Mesothelial cell of epicardium (in vitro differentiated cells): ENCODE results near the gene PUS1. TPM values are rescaled to one million over a fixed set of nuclear protein-coding genes. Genes with fewer than 3 reads are reported as not detected.

ENCODE experiments used
- DNase-seq, 2 experiments: peaks; one replicate each; pipeline ENCODE4 v3.0.0; 2021; ENCODE audit warnings: low spot score in 2 of 2; ENCODE audit not compliant: unreplicated experiment in 2 of 2
- H3K27ac Mint-ChIP-seq: 2 replicates; pipeline ENCODE4 v1.8.0; 2021; ENCODE audit warnings: mixed read lengths
- H3K27me3 Mint-ChIP-seq: 2 replicates; pipeline ENCODE4 v1.8.0; 2021; ENCODE audit warnings: low read depth, mixed read lengths
- H3K36me3 Mint-ChIP-seq: 2 replicates; pipeline ENCODE4 v1.8.0; 2021; ENCODE audit warnings: mixed read lengths
- H3K4me1 Mint-ChIP-seq: 2 replicates; pipeline ENCODE4 v1.8.0; 2021; ENCODE audit warnings: mixed read lengths
- H3K4me3 Mint-ChIP-seq: 2 replicates; pipeline ENCODE4 v1.8.0; 2021; ENCODE audit warnings: mild to moderate bottlenecking, moderate library complexity, mixed read lengths
- H3K9me3 Mint-ChIP-seq: 2 replicates; pipeline ENCODE4 v1.8.0; 2021; ENCODE audit warnings: mixed read lengths
- total RNA-seq: library from RNA; stranded (reverse); gene quantifications from 3 replicates; pipeline ENCODE4 v1.2.1, GENCODE V29; 2021
- TF ChIP-seq, protein P1 (sequence below): fragments of 200-600 bp; sonication (generic); IDR thresholded peaks from one replicate; pipeline ENCODE4 v1.5.0; 2021; ENCODE audit warnings: antibody characterized with exemption; ENCODE audit not compliant: unreplicated experiment

The PUS1 gene
- total RNA-seq, 1 donor from 2014 or later, result 27.4 TPM

DNA sequence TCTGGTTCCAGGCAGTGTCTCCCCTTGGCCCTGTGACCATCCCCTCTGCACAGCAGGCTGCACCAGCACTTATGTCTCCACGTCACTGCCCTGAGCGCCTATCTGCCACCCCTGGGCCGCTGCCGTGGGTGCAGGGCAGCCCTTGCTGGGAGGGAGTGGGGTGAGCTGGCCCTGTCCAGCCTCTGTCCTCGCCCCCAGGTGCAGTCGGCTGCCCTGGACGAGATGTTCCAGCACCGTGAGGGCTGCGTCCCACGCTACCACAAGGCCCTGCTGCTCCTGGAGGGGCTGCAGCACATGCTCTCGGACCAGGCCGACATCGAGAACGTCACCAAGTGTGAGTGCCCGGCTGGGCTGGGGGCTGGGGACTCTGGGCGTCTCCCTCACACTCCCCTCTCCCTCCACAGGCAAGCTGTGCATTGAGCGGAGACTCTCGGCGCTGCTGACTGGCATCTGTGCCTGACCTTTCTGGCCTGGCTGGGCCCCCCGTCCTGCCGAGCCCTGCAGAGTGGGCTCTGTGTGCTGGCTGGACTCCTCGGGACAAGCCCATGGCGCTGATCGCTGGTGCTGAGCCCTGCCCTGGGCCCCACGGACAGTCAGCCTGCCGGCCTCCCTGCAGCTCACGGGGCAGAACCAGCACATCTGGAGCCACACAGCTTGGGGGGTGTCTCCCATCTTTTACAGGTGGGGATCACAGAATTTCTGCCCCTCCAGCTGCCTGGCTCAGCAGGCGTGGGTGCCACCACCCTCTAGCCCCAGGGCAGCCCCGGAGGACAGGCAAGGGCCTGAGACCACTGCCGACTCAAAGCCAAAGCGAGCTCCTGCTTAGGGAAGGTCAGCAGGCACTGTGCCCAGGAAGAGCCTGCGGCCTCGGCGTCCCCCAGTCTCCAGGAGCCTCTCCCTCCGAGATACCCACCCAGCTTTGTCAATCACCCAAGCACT is 7.9 kb upstream of the PUS1 start:
- Mint-ChIP-seq H3K4me3 (no peak overlapping the region), H3K27ac (no peak overlapping the region), H3K4me1 (peaks cover 1% of the 10 kb centered on the region), H3K27me3 (no peaks in the 10 kb centered on the region), H3K9me3 (no peaks in the 10 kb centered on the region), H3K36me3 (peaks cover 7% of the 10 kb centered on the region)
- no peak for DNase-seq
- TF ChIP-seq, protein P1, sequence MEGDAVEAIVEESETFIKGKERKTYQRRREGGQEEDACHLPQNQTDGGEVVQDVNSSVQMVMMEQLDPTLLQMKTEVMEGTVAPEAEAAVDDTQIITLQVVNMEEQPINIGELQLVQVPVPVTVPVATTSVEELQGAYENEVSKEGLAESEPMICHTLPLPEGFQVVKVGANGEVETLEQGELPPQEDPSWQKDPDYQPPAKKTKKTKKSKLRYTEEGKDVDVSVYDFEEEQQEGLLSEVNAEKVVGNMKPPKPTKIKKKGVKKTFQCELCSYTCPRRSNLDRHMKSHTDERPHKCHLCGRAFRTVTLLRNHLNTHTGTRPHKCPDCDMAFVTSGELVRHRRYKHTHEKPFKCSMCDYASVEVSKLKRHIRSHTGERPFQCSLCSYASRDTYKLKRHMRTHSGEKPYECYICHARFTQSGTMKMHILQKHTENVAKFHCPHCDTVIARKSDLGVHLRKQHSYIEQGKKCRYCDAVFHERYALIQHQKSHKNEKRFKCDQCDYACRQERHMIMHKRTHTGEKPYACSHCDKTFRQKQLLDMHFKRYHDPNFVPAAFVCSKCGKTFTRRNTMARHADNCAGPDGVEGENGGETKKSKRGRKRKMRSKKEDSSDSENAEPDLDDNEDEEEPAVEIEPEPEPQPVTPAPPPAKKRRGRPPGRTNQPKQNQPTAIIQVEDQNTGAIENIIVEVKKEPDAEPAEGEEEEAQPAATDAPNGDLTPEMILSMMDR, result no peak

DNA sequence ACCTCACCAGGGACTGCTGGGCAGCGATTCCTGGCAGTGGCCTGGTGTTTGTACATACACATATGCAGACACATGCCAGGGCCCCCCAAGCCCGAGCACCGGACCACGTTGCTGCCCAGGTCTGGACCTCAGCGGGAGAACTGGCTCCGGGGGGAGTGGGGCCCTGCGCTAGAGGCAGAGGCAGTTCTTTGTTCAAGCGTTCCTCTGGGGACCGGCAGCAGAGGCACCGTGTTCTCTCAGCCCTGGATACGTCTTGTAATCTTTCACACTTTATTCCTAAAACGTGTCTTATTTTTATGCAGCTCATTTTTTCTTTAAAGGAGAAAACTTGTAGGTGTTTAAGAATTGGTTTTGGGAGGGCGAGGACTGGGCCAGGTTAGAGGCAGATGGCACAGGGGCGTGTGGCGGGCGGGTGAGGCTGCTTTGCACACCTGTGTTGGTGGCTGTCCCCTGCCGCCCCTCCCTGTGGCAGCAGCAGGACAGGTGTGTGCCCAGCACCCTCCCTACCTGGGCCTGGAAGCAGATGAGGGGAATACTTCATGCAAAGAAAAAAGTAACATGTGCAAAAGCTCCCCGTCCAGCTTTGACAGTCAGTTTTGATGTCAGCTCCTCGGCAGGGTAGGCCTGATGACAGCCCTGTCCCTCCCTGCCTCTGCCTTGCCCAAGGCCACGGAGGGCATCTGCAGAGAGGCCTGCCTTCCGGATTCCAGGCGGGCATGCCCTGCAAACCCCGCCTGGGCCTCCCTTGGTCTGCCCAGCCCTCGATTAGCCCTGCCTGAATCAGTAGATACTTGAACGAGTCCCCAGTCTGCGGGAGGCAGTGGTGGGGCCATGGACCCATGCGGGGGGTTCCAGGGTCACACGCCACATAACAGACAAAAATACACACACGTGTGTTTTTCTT is 7.0 kb upstream of the PUS1 start:
- no peak for DNase-seq
- no peak overlapping the region for H3K4me3 Mint-ChIP-seq
- H3K27me3 Mint-ChIP-seq, result no peaks in the 10 kb centered on the region
- H3K36me3 Mint-ChIP-seq, result peaks cover 7% of the 10 kb centered on the region
- H3K27ac Mint-ChIP-seq, result peak overlapping the region; percentile 34
- H3K9me3 Mint-ChIP-seq, result no peaks in the 10 kb centered on the region
- H3K4me1 Mint-ChIP-seq, result peaks cover 1% of the 10 kb centered on the region
- TF ChIP-seq, protein P1, result no peak

DNA sequence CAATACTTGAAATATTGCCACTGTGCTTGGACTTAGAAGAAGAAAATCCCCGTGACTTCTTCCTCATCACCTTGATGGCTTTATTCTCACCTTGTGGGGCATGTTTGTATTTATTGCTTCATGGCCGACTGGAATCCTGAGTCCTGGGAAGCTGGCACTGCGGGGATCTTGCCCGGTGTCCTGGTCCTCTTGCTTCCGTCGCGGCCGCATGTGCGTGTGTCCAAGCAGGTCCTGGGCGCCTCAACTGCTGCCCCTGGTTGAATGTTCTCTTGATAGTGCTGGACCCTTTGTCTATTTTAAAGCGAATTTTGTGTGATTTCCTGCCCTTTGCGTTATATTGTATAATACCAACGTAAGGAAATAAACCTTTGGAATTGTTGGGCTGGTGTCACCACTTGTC is 6.3 kb upstream of the PUS1 start:
- Mint-ChIP-seq H3K27ac (peak overlapping the region; percentile 34), H3K36me3 (peaks cover 7% of the 10 kb centered on the region), H3K4me1 (peaks cover 1% of the 10 kb centered on the region), H3K27me3 (no peaks in the 10 kb centered on the region), H3K4me3 (no peak overlapping the region), H3K9me3 (no peaks in the 10 kb centered on the region)
- TF ChIP-seq, protein P1, result no peak
- no peak for DNase-seq

- H3K36me3 Mint-ChIP-seq, result peaks cover 7% of the 10 kb centered on the region
- peaks cover 1% of the 10 kb centered on the region for H3K4me1 Mint-ChIP-seq
- DNase-seq, result no peak
- H3K4me3 Mint-ChIP-seq, result no peak overlapping the region
- no peaks in the 10 kb centered on the region for H3K9me3 Mint-ChIP-seq
- TF ChIP-seq, protein P1, result no peak
- no peak overlapping the region for H3K27ac Mint-ChIP-seq
- H3K27me3 Mint-ChIP-seq, result no peaks in the 10 kb centered on the region
Observed at GRCh38 chr12:131923260-131923659, 5.8 kb upstream of the PUS1 start.

DNA sequence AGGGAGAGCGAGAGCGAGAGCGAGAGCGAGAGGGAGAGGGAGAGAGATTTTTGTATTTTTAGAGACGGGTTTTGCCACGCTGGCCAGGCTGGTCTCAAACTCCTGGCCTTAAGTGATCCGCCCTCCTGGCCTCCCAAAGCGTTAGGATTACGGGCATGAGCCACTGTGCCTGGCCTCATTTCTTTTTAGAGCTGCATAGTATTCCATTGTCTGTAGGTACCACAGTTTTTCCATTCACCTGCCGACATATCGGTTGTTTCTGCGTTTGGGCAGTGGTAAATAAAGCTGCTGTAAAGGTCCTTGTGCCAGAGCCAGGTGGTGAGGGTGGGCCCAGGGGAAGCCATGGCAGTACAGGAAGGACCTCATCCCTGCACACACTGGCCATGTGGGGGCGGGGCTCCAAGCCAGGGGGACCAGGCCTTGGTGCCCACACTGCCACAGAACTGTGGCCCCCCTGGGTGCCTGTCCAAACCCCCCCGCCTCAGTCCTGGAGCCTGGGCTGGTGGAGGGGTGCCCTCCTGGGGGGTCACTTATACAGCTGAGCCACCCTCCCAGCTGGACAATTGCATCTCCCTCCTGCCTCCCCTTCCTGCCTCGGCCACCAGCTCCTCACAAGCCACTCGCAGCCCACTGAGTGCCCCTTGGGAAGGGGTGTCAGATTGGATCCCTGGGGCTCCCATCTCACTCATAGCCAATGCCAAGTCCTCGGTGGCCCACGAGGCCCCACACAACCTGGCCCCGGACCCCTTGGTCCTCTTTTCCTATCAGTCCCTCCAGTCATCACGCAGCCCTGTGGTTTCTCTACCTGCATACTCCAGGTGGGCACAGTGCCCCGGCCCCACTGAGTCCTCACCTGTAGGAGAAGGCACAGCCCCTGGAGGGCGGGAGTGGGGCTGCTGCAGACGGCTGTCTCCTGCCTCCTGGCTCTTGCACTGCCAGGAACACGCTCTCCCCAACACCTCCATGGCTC is 1.7 kb upstream of the PUS1 start:
- Mint-ChIP-seq H3K27ac (no peak overlapping the region), H3K36me3 (peaks cover 10% of the 10 kb centered on the region), H3K4me1 (peaks cover 9% of the 10 kb centered on the region), H3K27me3 (no peaks in the 10 kb centered on the region), H3K4me3 (peak overlapping the region; percentile 79), H3K9me3 (no peaks in the 10 kb centered on the region)
- no peak for DNase-seq
- TF ChIP-seq, protein P1, result no peak
